ENCODE measurements around the gene MBD3L2B. TPM values are rescaled to one million over a fixed set of nuclear protein-coding genes. Genes with fewer than 3 reads are reported as not detected.
"Not testable (repeated sequence)": the region's sequence is repeated elsewhere in the genome, so short reads cannot be mapped to it uniquely, and the experiment has no call there.

The MBD3L2B gene
- total RNA-seq (not detected), polyA plus RNA-seq (ENCODE audit: insufficient read depth in 1 of 8, insufficient read length in 8 of 8, low replicate concordance in 1 of 8) (not detected)
- long read RNA-seq, donor 1, result 0 reads
- long read RNA-seq, donor 2, result 0 reads
- long read RNA-seq, donor 3, result 0 reads
- long read RNA-seq, donor 4, result 0 reads
- long read RNA-seq, donor 5, result 0 reads
- long read RNA-seq, donor 6, result 0 reads
- long read RNA-seq, donor 7, result 0 reads
- long read RNA-seq, donor 8, result 0 reads
- long read RNA-seq, donor 9, result 0 reads
- long read RNA-seq, donor 10, result 0 reads
- long read RNA-seq, donor 11, result 0 reads

DNA sequence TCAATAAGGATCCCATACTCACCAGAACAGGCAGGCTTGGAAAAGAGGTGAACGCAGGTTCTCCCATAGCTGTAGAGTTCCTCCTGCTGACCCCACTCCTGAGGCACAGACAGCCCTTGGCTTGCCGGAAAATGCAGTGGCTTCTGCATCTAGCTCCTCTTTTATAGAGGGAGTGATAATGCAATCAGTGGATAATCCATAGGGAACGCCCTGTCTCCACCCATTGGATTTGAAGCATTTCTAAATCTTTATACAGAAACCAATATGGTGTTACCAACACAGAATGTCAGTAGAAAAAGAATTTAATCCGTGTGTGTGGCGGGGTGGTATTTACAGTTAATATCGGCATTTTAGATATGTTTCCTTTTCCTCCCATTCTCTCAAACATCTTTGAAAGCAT lies at the start of gene MBD3L2B:
Gene MBD3L2B (minus strand): TSS at position 101 of the 400 bp plus-strand sequence. CDS start 34 bp downstream, at position 67.
- H3K36me3 ChIP-seq (ENCODE audit: control insufficient read depth, insufficient read depth, low read length); H3K9me3 ChIP-seq (replicated peaks; ENCODE audit: control insufficient read depth, low read depth, low read length); H3K4me3 ChIP-seq (ENCODE audit: low read length); H3K4me1 ChIP-seq (ENCODE audit: control insufficient read depth, insufficient read depth, low read length); DNase-seq; H3K27me3 ChIP-seq (ENCODE audit: control insufficient read depth, insufficient read depth, low read length); H3K27ac ChIP-seq (ENCODE audit: low read length): not testable (repeated sequence)
- WGBS (ENCODE audit: insufficient coverage), result no CpG with 5 or more reads among the region's 6 CpGs

DNA sequence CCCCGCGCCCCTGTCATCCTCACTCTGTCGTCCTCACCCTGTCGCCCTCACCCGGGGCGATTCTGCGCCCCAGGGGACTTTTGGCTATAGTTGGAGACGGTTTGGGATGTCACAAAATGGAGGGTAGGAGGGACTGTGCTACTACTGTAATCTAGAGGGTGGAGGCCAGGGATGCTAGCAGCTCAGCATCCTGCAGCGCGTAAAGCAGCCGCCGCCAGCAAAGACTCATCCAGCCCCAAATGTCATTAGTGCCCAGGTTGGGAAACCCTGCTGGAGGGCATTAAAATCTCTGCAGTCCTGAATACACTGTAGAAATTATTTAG lies 48.6 kb upstream of the MBD3L2B start:
- peaks cover 7% of the 10 kb centered on the region for H3K4me1 ChIP-seq (ENCODE audit: control insufficient read depth, insufficient read depth, low read length)
- DNase-seq, result no peak
- whole genome bisulfite sequencing (ENCODE audit: insufficient coverage), result 3% methylated on average over 8 of the region's 12 CpGs
- peaks cover 23% of the 10 kb centered on the region for H3K36me3 ChIP-seq (ENCODE audit: control insufficient read depth, insufficient read depth, low read length)
- H3K27me3 ChIP-seq (ENCODE audit: control insufficient read depth, insufficient read depth, low read length), result no peaks in the 10 kb centered on the region
- no peaks in the 10 kb centered on the region for H3K9me3 ChIP-seq (replicated peaks; ENCODE audit: control insufficient read depth, low read depth, low read length)
- peak overlapping the region; percentile 92 for H3K27ac ChIP-seq (ENCODE audit: low read length)
- H3K4me3 ChIP-seq (ENCODE audit: low read length), result peak overlapping the region; percentile 100

DNA sequence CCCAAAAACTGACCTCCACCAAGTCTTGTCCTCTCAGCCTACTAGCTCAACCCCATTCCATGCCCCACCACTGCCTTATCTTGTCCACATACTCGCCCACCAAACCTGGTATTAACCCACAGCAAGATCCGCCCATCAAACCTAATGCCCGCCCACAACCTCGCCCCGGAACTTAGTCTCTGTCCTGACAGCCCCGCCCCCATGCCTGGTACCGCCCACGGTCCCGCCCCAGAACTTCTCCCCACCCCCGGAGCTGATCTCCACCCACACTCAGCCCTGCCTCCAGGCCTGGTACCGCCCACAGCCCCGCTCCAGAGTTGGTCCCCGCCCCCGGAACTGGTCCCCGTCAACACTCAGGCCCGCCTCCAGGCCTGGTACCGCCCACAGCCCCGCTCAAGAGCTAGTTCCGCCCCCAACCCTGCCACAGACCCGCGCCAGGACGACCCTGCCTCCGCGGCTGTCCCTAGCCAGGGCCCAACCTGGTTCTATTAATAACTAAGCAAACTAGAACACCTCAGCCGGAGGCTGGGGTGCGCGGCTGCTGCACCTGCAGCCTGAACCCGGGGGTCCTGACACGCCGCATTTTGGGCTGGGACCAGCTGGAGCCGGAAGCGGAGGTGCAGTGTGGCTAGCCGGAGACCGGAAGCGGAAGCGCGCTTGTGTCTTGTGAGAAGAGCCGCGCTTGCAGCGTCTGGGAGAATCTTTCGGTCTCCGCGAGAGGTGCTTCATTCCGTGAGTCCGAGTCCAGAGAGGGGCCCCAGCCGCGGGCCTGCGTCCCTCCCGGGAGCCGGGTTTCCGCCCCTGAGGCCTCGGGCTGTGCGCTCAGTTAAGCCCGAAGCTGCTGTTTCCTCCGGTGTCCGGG lies 48.0 kb upstream of the MBD3L2B start, which contains the start of gene ZNF557:
Gene ZNF557 (plus strand): TSS at position 662 of the 862 bp plus-strand sequence. CDS start 5,372 bp downstream, outside the sequence.
- Histone ChIP-seq H3K27me3 (ENCODE audit: control insufficient read depth, insufficient read depth, low read length) (no peaks in the 10 kb centered on the region), H3K4me1 (ENCODE audit: control insufficient read depth, insufficient read depth, low read length) (peaks cover 7% of the 10 kb centered on the region), H3K27ac (ENCODE audit: low read length) (peak within 1 kb of the TSS; percentile 92), H3K36me3 (ENCODE audit: control insufficient read depth, insufficient read depth, low read length) (peaks cover 21% of the 10 kb centered on the region), H3K4me3 (ENCODE audit: low read length) (peak within 1 kb of the TSS; percentile 100), H3K9me3 (replicated peaks; ENCODE audit: control insufficient read depth, low read depth, low read length) (no peaks in the 10 kb centered on the region)
- DNase-seq, result peak; percentile 99
- under 1% methylated on average over 54 of the region's 56 CpGs for WGBS (ENCODE audit: insufficient coverage)

DNA sequence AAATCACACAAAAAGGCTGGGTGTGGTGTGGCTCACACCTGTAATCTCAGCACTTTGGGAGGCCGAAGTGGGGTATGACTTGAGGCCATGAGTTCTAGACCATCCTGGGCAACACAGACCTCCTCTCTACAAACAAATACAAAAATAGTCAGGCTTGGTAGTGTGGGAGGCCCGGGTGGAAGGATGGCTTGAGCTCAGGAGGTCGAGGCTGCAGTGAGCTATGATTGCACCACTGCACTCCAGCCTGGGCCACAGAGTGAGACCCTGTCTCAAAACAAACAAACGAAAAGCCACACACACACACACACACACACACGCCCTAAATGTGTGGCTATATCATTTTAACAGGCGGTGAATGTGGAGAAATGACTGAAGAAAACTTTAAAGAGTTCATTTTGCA lies 47.4 kb upstream of the MBD3L2B start:
- Histone ChIP-seq H3K4me3 (ENCODE audit: low read length) (peak overlapping the region; percentile 14), H3K9me3 (replicated peaks; ENCODE audit: control insufficient read depth, low read depth, low read length) (no peaks in the 10 kb centered on the region), H3K4me1 (ENCODE audit: control insufficient read depth, insufficient read depth, low read length) (peaks cover 7% of the 10 kb centered on the region), H3K36me3 (ENCODE audit: control insufficient read depth, insufficient read depth, low read length) (peaks cover 17% of the 10 kb centered on the region), H3K27ac (ENCODE audit: low read length) (no peak overlapping the region), H3K27me3 (ENCODE audit: control insufficient read depth, insufficient read depth, low read length) (no peaks in the 10 kb centered on the region)
- no CpG with 5 or more reads among the region's 6 CpGs for WGBS (ENCODE audit: insufficient coverage)
- DNase-seq, result no peak

DNA sequence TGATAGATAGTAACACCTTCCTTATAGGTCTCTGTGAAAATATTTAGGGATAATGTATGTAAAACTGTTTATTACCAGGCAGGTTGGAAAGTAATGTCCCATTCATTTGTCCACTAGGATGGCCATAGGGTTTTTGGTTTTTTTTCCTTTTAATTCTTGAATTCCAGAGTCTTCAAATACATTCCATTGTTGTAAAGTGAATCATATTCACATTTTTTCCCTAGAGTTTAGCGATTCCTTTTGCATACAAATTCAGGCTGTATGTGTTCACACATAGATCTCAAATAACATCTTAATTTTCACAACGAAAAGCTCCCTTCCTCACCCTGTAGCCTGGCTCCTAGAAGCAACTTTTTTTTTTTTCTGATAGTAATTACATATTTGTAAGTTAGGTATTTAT lies 46.5 kb upstream of the MBD3L2B start:
- no peak for DNase-seq
- WGBS (ENCODE audit: insufficient coverage), result no CpG with 5 or more reads among the region's 2 CpGs
- H3K36me3 ChIP-seq (ENCODE audit: control insufficient read depth, insufficient read depth, low read length), result peaks cover 11% of the 10 kb centered on the region

DNA sequence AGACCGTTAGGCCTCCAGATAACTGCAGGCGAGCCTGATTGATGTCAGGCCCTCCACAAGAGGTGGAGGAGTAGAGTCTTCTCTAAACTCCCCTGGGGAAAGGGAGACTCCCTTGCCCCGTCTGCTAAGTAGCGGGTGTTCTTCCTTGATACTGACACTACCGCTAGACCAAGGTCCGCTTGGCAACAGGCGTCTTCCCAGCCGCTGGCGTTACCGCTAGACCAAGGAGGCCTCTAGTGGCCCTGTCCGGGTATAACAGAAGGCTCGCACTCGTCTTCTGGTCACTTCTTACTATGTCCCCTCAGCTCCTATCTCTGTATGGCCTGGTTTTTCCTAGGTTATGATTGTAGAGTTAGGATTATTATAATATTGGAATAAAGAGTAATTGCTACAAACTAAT lies 45.9 kb upstream of the MBD3L2B start:
- not testable (repeated sequence) for H3K4me1 ChIP-seq (ENCODE audit: control insufficient read depth, insufficient read depth, low read length); H3K9me3 ChIP-seq (replicated peaks; ENCODE audit: control insufficient read depth, low read depth, low read length); H3K36me3 ChIP-seq (ENCODE audit: control insufficient read depth, insufficient read depth, low read length); H3K27me3 ChIP-seq (ENCODE audit: control insufficient read depth, insufficient read depth, low read length); H3K27ac ChIP-seq (ENCODE audit: low read length); H3K4me3 ChIP-seq (ENCODE audit: low read length)
- WGBS (ENCODE audit: insufficient coverage), result 41% methylated on average over 9 of the region's 13 CpGs
- peak; percentile 12 for DNase-seq

More for the DNA sequence above, 46.5 kb upstream of the MBD3L2B start:
- H3K9me3 ChIP-seq (replicated peaks; ENCODE audit: control insufficient read depth, low read depth, low read length), result no peaks in the 10 kb centered on the region
- H3K27ac ChIP-seq (ENCODE audit: low read length), result no peak overlapping the region
- H3K4me1 ChIP-seq (ENCODE audit: control insufficient read depth, insufficient read depth, low read length), result peaks cover 7% of the 10 kb centered on the region
- H3K27me3 ChIP-seq (ENCODE audit: control insufficient read depth, insufficient read depth, low read length), result no peaks in the 10 kb centered on the region
- H3K4me3 ChIP-seq (ENCODE audit: low read length), result no peak overlapping the region

DNA sequence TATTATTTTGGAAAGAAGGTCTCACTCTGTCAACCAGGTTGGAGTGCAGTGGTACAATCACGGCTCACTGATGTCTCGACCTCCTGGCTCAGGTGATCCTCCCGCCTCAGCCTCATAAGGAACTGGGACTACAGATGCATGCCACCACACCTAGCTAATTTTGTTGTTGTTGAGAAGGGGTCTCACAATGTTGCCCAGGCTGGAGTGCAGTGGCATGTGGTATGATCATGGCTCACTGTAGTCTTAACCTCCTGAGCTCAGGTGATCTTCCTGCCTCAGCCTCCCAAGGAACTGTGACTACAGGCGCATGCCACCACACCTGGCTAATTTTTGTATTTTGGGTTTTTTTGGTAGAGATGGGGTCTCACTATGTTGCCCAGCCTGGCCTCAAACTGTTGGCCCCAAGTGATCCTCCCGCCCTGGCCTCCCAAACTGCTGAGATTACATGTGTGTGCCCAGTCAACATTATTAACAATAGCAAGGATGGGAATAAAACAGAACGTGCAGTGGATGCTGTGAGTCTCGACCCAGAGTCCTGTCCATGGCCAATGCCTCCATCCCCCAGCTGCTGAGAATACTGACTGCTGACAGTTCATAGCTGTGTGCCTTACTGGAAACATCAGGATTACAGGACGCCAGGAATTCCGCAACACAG lies 42.7 kb upstream of the MBD3L2B start:
- H3K4me1 ChIP-seq (ENCODE audit: control insufficient read depth, insufficient read depth, low read length), result no peaks in the 10 kb centered on the region
- H3K4me3 ChIP-seq (ENCODE audit: low read length), result no peak overlapping the region
- H3K9me3 ChIP-seq (replicated peaks; ENCODE audit: control insufficient read depth, low read depth, low read length), result no peaks in the 10 kb centered on the region
- H3K27me3 ChIP-seq (ENCODE audit: control insufficient read depth, insufficient read depth, low read length), result no peaks in the 10 kb centered on the region
- no peak for DNase-seq
- WGBS (ENCODE audit: insufficient coverage), result 94% methylated on average over 5 of the region's 9 CpGs
- H3K27ac ChIP-seq (ENCODE audit: low read length), result no peak overlapping the region
- H3K36me3 ChIP-seq (ENCODE audit: control insufficient read depth, insufficient read depth, low read length), result no peaks in the 10 kb centered on the region

DNA sequence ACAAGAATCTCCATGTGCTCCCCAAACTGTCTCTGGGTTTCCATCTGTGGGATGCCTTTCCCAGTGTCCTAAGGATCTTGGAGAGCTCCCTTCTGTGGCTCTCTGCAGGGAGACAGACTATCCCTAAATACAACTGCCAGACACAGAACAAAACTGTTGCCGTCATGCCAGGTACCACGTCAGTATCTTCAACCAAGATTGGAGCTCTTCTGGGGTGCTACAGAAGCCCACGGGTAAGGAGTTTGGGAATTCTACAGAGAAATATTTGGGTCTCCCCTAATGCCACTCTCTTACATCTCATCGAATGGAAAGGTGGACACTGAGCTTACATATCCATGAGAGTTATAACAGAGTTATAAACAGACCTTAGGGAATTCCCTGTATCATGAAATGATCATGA lies 42.1 kb upstream of the MBD3L2B start:
- Histone ChIP-seq H3K9me3 (replicated peaks; ENCODE audit: control insufficient read depth, low read depth, low read length) (no peaks in the 10 kb centered on the region), H3K27ac (ENCODE audit: low read length) (no peak overlapping the region), H3K4me3 (ENCODE audit: low read length) (no peak overlapping the region), H3K4me1 (ENCODE audit: control insufficient read depth, insufficient read depth, low read length) (no peaks in the 10 kb centered on the region), H3K27me3 (ENCODE audit: control insufficient read depth, insufficient read depth, low read length) (no peaks in the 10 kb centered on the region), H3K36me3 (ENCODE audit: control insufficient read depth, insufficient read depth, low read length) (no peaks in the 10 kb centered on the region)
- no CpG with 5 or more reads among the region's 4 CpGs for WGBS (ENCODE audit: insufficient coverage)
- DNase-seq, result no peak

DNA sequence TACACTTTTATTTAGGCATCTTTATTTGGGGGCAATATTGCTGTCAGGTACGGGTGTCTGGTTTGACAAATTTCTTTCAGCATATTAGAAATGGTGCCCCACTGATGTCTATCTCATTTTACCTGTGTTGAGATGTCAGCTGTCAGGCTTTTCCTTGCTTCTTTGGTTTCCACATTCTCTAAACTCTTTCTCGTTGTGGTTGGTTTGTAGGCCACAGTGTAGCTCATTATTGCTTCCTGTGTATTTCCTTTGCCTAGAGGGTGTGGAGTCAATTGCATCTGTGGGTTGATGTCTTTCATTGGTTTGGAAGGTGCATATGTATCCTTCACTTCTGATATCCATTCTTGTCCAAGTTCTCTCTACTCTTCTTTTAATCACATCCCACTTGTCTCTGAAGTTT lies 38.7 kb upstream of the MBD3L2B start:
- not testable (repeated sequence) for H3K4me3 ChIP-seq (ENCODE audit: low read length); H3K9me3 ChIP-seq (replicated peaks; ENCODE audit: control insufficient read depth, low read depth, low read length); H3K27me3 ChIP-seq (ENCODE audit: control insufficient read depth, insufficient read depth, low read length); H3K4me1 ChIP-seq (ENCODE audit: control insufficient read depth, insufficient read depth, low read length); DNase-seq; H3K36me3 ChIP-seq (ENCODE audit: control insufficient read depth, insufficient read depth, low read length); H3K27ac ChIP-seq (ENCODE audit: low read length)
- no CpG with 5 or more reads among the region's 2 CpGs for WGBS (ENCODE audit: insufficient coverage)

DNA sequence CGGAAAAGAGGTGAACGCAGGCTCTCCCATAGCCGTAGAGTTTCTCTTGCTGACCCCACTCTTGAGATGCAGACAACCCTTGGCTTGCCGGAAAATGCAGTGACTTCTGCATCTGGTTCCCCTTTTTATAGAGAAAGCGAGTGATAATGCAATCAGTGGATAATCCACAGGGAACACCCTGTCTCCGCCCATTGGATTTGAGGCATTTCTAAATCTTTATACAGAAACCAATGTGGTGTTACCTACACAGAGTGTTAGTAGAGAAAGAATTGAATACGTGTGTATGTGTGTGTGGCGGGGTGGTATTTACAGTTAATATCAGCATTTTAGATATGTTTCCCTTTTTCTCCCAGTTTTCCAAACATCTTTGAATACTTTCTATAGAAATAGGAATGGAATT lies 37.3 kb upstream of the MBD3L2B start, which contains the start of gene MBD3L3:
Gene MBD3L3 (minus strand): TSS at position 101 of the 400 bp plus-strand sequence. CDS start 71 bp downstream, at position 30.
- H3K36me3 ChIP-seq (ENCODE audit: control insufficient read depth, insufficient read depth, low read length); DNase-seq: not testable (repeated sequence)
- no CpG with 5 or more reads among the region's 8 CpGs for WGBS (ENCODE audit: insufficient coverage)

More for the DNA sequence above, 37.3 kb upstream of the MBD3L2B start, which contains the start of gene MBD3L3:
- not testable (repeated sequence) for H3K27me3 ChIP-seq (ENCODE audit: control insufficient read depth, insufficient read depth, low read length); H3K4me3 ChIP-seq (ENCODE audit: low read length); H3K4me1 ChIP-seq (ENCODE audit: control insufficient read depth, insufficient read depth, low read length); H3K9me3 ChIP-seq (replicated peaks; ENCODE audit: control insufficient read depth, low read depth, low read length); H3K27ac ChIP-seq (ENCODE audit: low read length)
